ENCODE data around the gene GAK.

DNA sequence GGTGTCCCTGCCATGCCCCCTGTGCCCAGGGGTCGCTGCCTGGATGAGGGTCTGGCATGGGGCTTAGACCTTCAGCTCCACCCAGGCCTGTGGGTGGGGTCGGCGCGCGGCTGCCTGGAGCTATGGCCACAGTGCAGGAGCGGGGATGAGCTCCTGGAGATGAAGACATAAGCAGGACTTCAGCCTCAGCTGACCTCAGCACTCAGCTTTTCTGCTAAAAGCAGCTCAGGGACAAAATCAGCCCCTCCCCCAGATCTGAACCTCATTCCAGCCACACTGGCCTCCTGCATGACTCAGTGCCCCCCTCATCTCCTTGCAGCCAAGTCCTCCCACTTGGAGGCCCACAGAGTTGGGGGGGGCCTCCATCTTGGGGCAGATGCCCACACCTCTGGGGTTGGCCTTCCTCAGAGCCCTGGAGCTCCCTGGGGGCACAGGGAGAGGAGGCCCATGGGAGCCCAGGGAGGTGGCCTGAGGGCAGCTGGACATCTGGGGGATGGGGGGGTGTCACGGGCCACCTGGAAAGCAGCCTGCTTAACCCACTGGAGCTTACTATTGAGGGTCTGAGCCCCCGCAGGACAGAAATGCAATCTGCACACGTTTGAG is 86.8 kb downstream of the GAK start:
- TF ChIP-seq POLR2A (IDR thresholded peaks at IDR 0.05) (no peak), POLR2AphosphoS5 (IDR thresholded peaks at IDR 0.05) (peak in 1 of 3 donors; percentile 4)
- TF ChIP-seq, protein P1, sequence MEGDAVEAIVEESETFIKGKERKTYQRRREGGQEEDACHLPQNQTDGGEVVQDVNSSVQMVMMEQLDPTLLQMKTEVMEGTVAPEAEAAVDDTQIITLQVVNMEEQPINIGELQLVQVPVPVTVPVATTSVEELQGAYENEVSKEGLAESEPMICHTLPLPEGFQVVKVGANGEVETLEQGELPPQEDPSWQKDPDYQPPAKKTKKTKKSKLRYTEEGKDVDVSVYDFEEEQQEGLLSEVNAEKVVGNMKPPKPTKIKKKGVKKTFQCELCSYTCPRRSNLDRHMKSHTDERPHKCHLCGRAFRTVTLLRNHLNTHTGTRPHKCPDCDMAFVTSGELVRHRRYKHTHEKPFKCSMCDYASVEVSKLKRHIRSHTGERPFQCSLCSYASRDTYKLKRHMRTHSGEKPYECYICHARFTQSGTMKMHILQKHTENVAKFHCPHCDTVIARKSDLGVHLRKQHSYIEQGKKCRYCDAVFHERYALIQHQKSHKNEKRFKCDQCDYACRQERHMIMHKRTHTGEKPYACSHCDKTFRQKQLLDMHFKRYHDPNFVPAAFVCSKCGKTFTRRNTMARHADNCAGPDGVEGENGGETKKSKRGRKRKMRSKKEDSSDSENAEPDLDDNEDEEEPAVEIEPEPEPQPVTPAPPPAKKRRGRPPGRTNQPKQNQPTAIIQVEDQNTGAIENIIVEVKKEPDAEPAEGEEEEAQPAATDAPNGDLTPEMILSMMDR (IDR thresholded peaks at IDR 0.05 in 8 of 11, conservative IDR thresholded peaks at IDR 0.05 in 3 of 11), result no peak

Data from spleen (tissue), 7 donors.